Stomach (tissue), 9 donors: ENCODE results near the gene CFTR. TPM values are rescaled to one million over a fixed set of nuclear protein-coding genes. Genes with fewer than 3 reads are reported as not detected.

Experiments used
- DNase-seq, 2 donors: peaks; one replicate each; pipeline versions ENCODE4 v3.0.0 to v3.0.0-alpha.2; 2013 to 2019
- H3K27ac ChIP-seq, 5 donors: fragments of 200-600 bp in 4 of 5; sonication (generic) in 4 of 5; one replicate each; pipeline ENCODE4 v1.5.1; 2013 to 2019; ENCODE audit warnings: mild to moderate bottlenecking in 1 of 5, moderate library complexity in 1 of 5
- H3K27me3 ChIP-seq, 3 donors: fragments of 200-600 bp; sonication (generic); one replicate each; pipeline ENCODE4 v1.5.1; 2017 to 2019; ENCODE audit warnings: mixed run types in 1 of 3
- H3K36me3 ChIP-seq, 4 donors: fragments of 200-600 bp; sonication (generic); 1 replicate in 3 of 4; 2 replicates in 1 of 4; pipeline ENCODE4 v1.5.1; 2016 to 2019
- H3K4me1 ChIP-seq, 4 donors: fragments of 200-600 bp; sonication (generic); one replicate each; pipeline ENCODE4 v1.5.1; 2016 to 2019
- H3K4me3 ChIP-seq, 4 donors: fragments of 200-600 bp; sonication (generic) in 3 of 4; one replicate each; pipeline ENCODE4 v1.5.1; 2016 to 2019; ENCODE audit warnings: mild to moderate bottlenecking in 1 of 4
- H3K9me3 ChIP-seq, 4 donors: fragments of 200-600 bp; sonication (generic); one replicate each; pipeline ENCODE4 v1.5.1; 2016 to 2019
- EP300 ChIP-seq: sonication (generic); formaldehyde crosslinking; IDR thresholded peaks from one replicate; pipeline ENCODE4 v1.6.1; 2017; ENCODE audit warnings: antibody characterized with exemption
- POLR2A ChIP-seq, 4 donors: fragments of 450-650 bp; IDR thresholded peaks; one replicate each; pipeline ENCODE4 v1.6.1; 2016; ENCODE audit warnings: antibody characterized with exemption in 4 of 4, control low read depth in 2 of 4, mild to moderate bottlenecking in 1 of 4, moderate library complexity in 1 of 4
- POLR2AphosphoS5 ChIP-seq, 3 donors: sonication (generic); formaldehyde crosslinking; IDR thresholded peaks; one replicate each; pipeline ENCODE4 v1.6.1; 2016; ENCODE audit warnings: antibody characterized with exemption in 3 of 3
- WGBS, 5 donors: extraction: QIAGEN DNeasy Blood & Tissue Kit in 3 of 5; methylation state at CpG; one replicate each; pipeline versions ENCODE4 v1.1.5 to v1.1.7; 2013 to 2018; 5-methylcytosine and 5-hydroxymethylcytosine counted together
- intact Hi-C: fragments of 100-400 bp; cut with DNase I; formaldehyde crosslinking; loops from one replicate; pipeline ENCODE4 v1.15.1; 2023; ENCODE audit warnings: low total_unique reads
- polyA plus RNA-seq, 3 donors: library from polyadenylated mRNA; stranded (reverse); fragments of 200-250 nt; gene quantifications; one replicate each; pipeline ENCODE4 v1.2.3, GENCODE V29; 2013
- total RNA-seq, 5 donors: library from RNA; depleted of rRNA; stranded (reverse); fragments of >200 nt; gene quantifications; one replicate each; pipeline versions ENCODE4 v1.1.0 to v1.2.3, GENCODE V29; 2014 to 2016
- TF ChIP-seq, protein P1 (sequence below), 7 experiments: fragments of 450-650 bp in 4 of 7; fragments of 200-600 bp in 3 of 7; sonication (generic) in 3 of 7; IDR thresholded peaks; one replicate each; pipeline ENCODE4 v1.5.1; 2016 to 2019; ENCODE audit warnings: antibody characterized with exemption in 7 of 7, control low read depth in 2 of 7, mild to moderate bottlenecking in 1 of 7
- donor health status: healthy with polysubstance abuse.
- donor health status: Bipolar disorder and iron deficiency.
- donor health status: healthy.

CFTR gene
- total and polyA plus RNA-seq, 8 donors = under 0.01 to 130 (median 1.7) TPM; not detected in 1

DNA sequence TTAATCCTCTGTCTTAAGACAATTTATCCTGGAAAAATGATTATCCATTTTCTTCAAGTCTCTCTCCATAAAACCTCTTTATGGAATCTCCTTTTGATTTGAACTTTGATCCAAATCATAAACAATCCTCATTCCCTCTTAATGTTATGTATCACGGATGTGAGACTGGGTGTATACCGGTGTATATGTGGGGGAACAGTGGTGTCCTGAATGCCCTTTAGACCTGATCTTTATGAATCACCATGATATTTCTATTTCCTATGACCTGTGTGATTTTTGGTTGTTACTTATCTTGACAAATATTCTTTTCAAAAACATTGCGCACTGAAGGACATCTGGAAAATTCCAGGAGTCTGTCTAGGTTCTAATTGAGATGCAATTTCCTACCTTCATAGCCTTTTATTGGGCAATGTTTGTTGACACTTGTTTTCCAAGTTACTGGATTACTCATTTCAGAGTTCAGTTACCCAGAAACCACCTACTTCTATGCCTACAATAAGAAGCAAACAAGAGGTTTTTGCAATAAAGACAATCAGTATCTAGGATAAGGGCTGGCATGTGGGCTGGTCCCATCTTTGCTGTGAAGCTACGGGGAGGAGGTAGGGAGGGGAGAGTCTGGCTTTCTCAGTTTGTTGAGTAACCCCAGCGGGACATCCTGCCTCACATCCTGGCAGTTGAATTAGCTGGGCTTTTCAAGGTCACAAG lies 203.0 kb downstream of the CFTR start:
- Histone ChIP-seq H3K4me1 (no peaks in the 10 kb centered on the region), H3K27ac (no peak overlapping the region), H3K4me3 (no peak overlapping the region), H3K36me3 (no peaks in the 10 kb centered on the region), H3K9me3 (no peaks in the 10 kb centered on the region), H3K27me3 (peaks cover 0 to 3% (median 0%) of the 10 kb centered on the region in 3 donors)
- DNase-seq = no peak
- intact Hi-C loops = no loop called here
- no peak for TF ChIP-seq POLR2A (IDR thresholded peaks at IDR 0.05)
- no peak for TF ChIP-seq EP300
- no peak for TF ChIP-seq POLR2AphosphoS5 (IDR thresholded peaks at IDR 0.05)
- TF ChIP-seq, protein P1, sequence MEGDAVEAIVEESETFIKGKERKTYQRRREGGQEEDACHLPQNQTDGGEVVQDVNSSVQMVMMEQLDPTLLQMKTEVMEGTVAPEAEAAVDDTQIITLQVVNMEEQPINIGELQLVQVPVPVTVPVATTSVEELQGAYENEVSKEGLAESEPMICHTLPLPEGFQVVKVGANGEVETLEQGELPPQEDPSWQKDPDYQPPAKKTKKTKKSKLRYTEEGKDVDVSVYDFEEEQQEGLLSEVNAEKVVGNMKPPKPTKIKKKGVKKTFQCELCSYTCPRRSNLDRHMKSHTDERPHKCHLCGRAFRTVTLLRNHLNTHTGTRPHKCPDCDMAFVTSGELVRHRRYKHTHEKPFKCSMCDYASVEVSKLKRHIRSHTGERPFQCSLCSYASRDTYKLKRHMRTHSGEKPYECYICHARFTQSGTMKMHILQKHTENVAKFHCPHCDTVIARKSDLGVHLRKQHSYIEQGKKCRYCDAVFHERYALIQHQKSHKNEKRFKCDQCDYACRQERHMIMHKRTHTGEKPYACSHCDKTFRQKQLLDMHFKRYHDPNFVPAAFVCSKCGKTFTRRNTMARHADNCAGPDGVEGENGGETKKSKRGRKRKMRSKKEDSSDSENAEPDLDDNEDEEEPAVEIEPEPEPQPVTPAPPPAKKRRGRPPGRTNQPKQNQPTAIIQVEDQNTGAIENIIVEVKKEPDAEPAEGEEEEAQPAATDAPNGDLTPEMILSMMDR (IDR thresholded peaks at IDR 0.05) = no peak
- WGBS, 5 donors = 64 to 81% (median 75%) methylated on average over 5 of the region's 5 CpGs

DNA sequence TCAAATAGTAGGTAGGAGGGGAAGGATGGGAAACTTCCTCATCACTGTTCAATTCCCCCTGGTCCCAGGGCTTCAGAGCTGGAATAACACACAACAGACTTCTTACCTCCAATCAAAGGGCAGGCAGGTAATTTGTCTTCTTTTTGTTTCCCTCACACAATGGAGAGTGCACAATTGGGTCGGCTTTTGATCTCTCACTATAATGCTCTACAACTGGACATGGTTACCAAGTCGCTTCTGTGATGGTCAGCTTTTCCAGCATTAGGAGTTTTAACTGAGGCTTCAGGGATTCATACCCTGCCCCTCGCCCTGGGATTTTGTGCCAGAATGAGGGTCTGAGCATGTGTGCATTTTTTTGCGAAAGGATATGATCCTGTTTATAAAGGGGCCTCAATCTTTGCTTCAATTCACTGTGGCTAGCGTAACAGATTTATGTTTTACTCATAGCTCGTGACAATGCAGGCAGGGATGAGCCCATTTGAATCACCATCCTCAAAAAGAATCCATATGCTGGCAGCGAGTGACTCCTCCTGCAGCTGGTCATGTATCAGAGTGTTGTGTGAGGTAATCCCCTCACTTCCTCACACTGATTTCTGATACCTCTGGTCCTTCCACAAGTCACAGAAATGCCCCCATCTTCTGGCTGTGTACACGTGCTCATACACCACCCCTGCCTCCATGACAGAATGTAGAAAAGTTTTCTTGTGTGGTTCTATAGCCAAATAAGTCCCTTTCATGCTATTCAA lies 203.8 kb downstream of the CFTR start:
- no peaks in the 10 kb centered on the region for H3K27me3 ChIP-seq
- no peaks in the 10 kb centered on the region for H3K4me1 ChIP-seq
- TF ChIP-seq POLR2AphosphoS5 (IDR thresholded peaks at IDR 0.05) = no peak
- TF ChIP-seq EP300 = no peak
- TF ChIP-seq POLR2A (IDR thresholded peaks at IDR 0.05) = no peak
- TF ChIP-seq, protein P1 (IDR thresholded peaks at IDR 0.05) = no peak
- no peaks in the 10 kb centered on the region for H3K36me3 ChIP-seq
- WGBS, 5 donors = 81 to 88% (median 85%) methylated on average over 8 of the region's 8 CpGs
- intact Hi-C loops = no loop called here
- no peak overlapping the region for H3K27ac ChIP-seq
- H3K9me3 ChIP-seq = no peaks in the 10 kb centered on the region
- H3K4me3 ChIP-seq = no peak overlapping the region
- DNase-seq = no peak

DNA sequence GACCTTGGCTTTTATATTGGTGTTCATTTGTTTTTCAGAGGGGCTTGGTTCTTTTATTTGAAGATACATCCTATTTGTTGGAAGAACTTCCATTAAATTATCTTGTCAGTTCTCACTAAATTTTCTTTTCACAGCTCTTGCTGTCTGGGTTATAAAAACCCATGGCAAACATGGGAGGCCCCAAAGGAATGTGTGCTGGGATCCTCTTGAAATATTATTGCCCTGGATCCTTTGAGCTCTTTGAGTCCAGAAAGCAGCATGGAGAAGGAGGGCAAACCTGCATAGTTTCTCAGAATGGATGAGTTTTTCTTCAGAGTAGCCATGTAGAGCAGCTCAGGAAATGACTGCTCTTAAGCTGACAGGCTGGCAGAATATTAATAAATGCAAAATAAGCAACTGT lies 206.0 kb downstream of the CFTR start:
- intact Hi-C loops = no loop called here
- TF ChIP-seq EP300 (no peak), POLR2AphosphoS5 (IDR thresholded peaks at IDR 0.05) (no peak), POLR2A (IDR thresholded peaks at IDR 0.05) (no peak)
- TF ChIP-seq, protein P1 (IDR thresholded peaks at IDR 0.05) = no peak

DNA sequence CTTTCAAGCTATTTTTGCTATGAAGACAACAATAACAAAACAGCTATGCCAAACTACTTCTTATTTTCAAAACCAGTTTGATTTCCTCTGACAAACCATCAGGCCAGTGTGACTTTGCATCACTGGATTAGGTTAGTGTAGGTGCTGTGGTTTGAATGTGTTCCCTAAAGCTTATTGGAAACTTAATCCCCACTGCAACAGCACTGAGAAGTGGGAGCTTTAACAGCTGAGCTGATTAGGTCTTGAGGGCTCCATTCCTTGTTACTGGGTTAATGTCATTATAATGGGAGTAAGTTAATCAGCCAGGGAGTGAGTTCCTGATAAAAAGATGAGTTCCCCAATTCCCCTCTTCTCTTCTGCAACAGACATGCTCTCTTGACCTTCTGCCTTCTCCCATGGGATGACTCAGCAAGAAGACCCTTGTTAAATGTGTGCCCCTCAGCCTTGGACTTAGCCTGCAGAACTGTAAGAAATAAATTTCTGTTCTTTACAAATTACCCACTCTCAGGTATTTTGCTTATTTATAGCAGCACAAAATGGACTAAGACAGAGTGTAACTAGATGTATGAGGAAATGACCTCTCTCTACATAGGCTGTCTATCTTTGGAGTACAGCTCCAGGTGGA lies 206.6 kb downstream of the CFTR start:
- Histone ChIP-seq H3K4me1 (no peaks in the 10 kb centered on the region), H3K36me3 (no peaks in the 10 kb centered on the region), H3K4me3 (no peak overlapping the region), H3K9me3 (no peaks in the 10 kb centered on the region), H3K27me3 (no peaks in the 10 kb centered on the region), H3K27ac (no peak overlapping the region)
- intact Hi-C loops = no loop called here
- TF ChIP-seq POLR2AphosphoS5 (IDR thresholded peaks at IDR 0.05) (no peak), EP300 (no peak), POLR2A (IDR thresholded peaks at IDR 0.05) (no peak)
- TF ChIP-seq, protein P1 (IDR thresholded peaks at IDR 0.05) = no peak
- no peak for DNase-seq

More for the DNA sequence above, 206.0 kb downstream of the CFTR start:
- no peak for DNase-seq
- H3K36me3 ChIP-seq = no peaks in the 10 kb centered on the region
- H3K4me3 ChIP-seq = no peak overlapping the region
- no peak overlapping the region for H3K27ac ChIP-seq
- no peaks in the 10 kb centered on the region for H3K27me3 ChIP-seq
- H3K4me1 ChIP-seq = no peaks in the 10 kb centered on the region
- no peaks in the 10 kb centered on the region for H3K9me3 ChIP-seq
